ENCODE results near the gene HOXA4.

- TF ChIP-seq, protein P1, sequence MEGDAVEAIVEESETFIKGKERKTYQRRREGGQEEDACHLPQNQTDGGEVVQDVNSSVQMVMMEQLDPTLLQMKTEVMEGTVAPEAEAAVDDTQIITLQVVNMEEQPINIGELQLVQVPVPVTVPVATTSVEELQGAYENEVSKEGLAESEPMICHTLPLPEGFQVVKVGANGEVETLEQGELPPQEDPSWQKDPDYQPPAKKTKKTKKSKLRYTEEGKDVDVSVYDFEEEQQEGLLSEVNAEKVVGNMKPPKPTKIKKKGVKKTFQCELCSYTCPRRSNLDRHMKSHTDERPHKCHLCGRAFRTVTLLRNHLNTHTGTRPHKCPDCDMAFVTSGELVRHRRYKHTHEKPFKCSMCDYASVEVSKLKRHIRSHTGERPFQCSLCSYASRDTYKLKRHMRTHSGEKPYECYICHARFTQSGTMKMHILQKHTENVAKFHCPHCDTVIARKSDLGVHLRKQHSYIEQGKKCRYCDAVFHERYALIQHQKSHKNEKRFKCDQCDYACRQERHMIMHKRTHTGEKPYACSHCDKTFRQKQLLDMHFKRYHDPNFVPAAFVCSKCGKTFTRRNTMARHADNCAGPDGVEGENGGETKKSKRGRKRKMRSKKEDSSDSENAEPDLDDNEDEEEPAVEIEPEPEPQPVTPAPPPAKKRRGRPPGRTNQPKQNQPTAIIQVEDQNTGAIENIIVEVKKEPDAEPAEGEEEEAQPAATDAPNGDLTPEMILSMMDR (IDR thresholded peaks at IDR 0.05): no peak
- no peak for TF ChIP-seq POLR2A (IDR thresholded peaks at IDR 0.05)
These were observed 44.5 kb upstream of the HOXA4 start for GRCh38 chr7:27174874-27175625.
